ENCODE measurements around the gene USP43.

Gene USP43

GRCh38 chr17:9767432-9767991 is 122.2 kb downstream of the USP43 start:
- H3K27ac Mint-ChIP-seq, result no peak overlapping the region
- no peaks in the 10 kb centered on the region for H3K36me3 Mint-ChIP-seq
- H3K4me1 Mint-ChIP-seq (ENCODE audit: low read depth), result no peaks in the 10 kb centered on the region
- H3K9me3 Mint-ChIP-seq (ENCODE audit: low read depth), result no peaks in the 10 kb centered on the region
- no peak overlapping the region for H3K4me3 Mint-ChIP-seq
- peaks cover 5% of the 10 kb centered on the region for H3K27me3 Mint-ChIP-seq

DNA sequence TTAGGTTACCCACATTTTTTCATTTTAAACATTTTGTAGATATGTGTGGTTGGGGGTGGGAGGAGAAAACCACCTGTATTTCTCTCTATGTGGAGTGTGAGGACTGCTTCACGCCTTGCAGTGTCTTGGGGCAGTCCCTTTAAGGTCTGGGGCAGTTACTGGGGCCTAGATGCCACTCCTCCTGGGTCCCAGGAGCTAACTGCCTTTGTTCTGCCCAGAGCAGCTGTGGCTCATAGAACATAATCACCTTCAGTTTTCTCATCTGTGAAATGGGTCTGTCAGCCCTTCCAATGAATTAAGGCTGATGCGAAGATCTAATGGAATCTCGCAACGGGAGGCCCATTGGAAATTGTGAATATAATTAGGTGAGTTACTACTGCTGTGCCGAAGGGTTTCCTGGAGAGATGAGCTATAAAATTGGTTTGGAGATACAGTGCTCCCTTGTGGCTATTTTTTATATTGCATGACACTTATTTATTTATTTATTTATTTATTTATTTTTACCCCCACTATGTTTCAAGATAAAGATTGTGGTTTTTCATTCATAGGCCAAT is 123.1 kb downstream of the USP43 start:
- H3K4me1 Mint-ChIP-seq (ENCODE audit: low read depth), result no peaks in the 10 kb centered on the region
- H3K4me3 Mint-ChIP-seq, result no peak overlapping the region
- H3K27me3 Mint-ChIP-seq, result peaks cover 5% of the 10 kb centered on the region
- H3K9me3 Mint-ChIP-seq (ENCODE audit: low read depth), result no peaks in the 10 kb centered on the region
- no peaks in the 10 kb centered on the region for H3K36me3 Mint-ChIP-seq
- no peak overlapping the region for H3K27ac Mint-ChIP-seq

GRCh38 chr17:9769036-9769695 is 123.8 kb downstream of the USP43 start:
- Mint-ChIP-seq H3K27ac (no peak overlapping the region), H3K9me3 (ENCODE audit: low read depth) (no peaks in the 10 kb centered on the region), H3K4me3 (no peak overlapping the region), H3K4me1 (ENCODE audit: low read depth) (no peaks in the 10 kb centered on the region), H3K36me3 (no peaks in the 10 kb centered on the region), H3K27me3 (peaks cover 2% of the 10 kb centered on the region)

- Mint-ChIP-seq H3K36me3 (no peaks in the 10 kb centered on the region), H3K27me3 (peaks cover 2% of the 10 kb centered on the region), H3K27ac (no peak overlapping the region), H3K4me3 (no peak overlapping the region), H3K9me3 (ENCODE audit: low read depth) (no peaks in the 10 kb centered on the region), H3K4me1 (ENCODE audit: low read depth) (no peaks in the 10 kb centered on the region)
Observed at GRCh38 chr17:9771465-9771864, 126.1 kb downstream of the USP43 start.

DNA sequence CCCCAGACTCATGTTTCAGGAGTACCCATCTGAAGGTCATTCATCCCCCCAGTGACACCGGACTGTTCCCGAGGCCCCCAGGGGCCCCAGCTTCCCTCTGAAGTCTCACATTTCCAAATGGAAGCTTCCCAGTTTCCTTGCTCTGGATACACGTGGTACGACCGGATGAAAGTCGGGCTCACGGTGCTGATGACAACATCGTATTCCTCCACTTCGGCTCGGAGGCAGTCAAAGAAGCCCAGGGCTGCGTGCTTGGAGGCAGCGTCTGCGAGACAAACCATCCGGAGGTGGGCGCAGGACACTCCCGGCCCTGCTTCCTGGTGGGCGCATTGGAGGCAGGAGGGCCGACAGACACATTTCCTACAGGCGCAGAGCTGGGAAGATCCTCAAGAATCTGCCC is 127.3 kb downstream of the USP43 start:
- Mint-ChIP-seq H3K27me3 (peaks cover 5% of the 10 kb centered on the region), H3K4me3 (no peak overlapping the region), H3K4me1 (ENCODE audit: low read depth) (no peaks in the 10 kb centered on the region), H3K36me3 (no peaks in the 10 kb centered on the region), H3K9me3 (ENCODE audit: low read depth) (no peaks in the 10 kb centered on the region), H3K27ac (no peak overlapping the region)

DNA sequence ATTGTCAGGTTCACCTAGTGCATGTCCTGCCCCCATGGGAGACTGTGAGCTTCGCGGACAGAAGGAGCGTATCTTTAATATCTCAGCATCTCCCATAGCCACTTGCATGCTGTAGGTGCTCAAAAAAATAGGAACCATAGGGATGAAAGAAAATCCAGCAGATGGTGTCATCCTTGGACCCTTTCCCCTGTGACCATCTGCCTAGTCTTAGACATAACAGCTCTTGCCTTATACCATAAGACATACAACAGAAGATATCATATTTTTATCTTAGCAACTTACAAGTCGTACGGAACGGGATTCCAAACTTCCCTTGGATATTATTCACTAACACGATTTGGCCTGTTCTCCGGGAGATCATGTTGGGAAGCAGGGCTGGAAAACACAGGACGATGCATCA is 131.6 kb downstream of the USP43 start:
- peaks cover 6% of the 10 kb centered on the region for H3K27me3 Mint-ChIP-seq
- H3K4me3 Mint-ChIP-seq, result no peak overlapping the region
- H3K9me3 Mint-ChIP-seq (ENCODE audit: low read depth), result no peaks in the 10 kb centered on the region
- H3K27ac Mint-ChIP-seq, result no peak overlapping the region
- no peaks in the 10 kb centered on the region for H3K36me3 Mint-ChIP-seq
- H3K4me1 Mint-ChIP-seq (ENCODE audit: low read depth), result no peaks in the 10 kb centered on the region
